ENCODE data around the gene THAP7.

DNA sequence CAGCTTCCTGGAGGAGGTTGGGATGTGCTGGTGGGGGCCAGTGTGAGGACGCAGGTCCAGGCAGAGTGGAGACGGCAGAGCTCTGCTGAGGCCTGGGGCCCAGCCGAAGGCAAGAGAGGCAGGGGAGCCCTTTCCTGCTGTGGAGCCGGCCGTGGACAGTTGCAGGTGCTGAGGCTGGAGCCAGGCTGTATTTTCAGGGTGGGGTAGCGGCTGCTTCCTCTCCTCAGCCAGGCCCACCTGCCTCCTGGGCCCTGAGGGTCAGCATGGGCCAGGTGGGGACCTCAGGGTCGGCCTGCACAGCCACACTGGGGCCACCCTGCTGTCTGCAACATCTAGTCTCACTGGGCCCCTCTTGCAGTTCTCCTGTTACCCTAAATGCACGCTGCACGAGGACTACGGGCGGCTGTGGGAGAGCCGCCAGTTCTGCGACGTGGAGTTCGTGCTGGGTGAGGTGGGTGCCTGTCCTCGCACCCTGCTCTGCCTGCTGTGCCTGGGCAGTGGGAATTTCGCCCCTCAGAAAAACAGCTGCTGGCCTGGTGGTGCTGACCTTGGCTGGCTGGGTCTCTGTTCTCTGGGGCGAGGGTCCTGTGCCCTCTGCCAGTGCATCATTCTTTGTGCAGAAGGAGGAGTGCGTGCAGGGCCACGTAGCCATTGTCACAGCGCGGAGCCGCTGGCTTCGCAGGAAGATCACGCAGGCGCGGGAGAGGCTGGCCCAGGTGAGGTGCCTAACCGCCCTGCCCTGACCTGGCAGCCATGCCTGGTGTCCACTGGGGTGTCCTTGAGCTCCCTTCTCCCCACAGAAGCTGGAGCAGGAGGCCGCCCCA is 8.4 kb downstream of the THAP7 start:
- TF ChIP-seq, protein P1, sequence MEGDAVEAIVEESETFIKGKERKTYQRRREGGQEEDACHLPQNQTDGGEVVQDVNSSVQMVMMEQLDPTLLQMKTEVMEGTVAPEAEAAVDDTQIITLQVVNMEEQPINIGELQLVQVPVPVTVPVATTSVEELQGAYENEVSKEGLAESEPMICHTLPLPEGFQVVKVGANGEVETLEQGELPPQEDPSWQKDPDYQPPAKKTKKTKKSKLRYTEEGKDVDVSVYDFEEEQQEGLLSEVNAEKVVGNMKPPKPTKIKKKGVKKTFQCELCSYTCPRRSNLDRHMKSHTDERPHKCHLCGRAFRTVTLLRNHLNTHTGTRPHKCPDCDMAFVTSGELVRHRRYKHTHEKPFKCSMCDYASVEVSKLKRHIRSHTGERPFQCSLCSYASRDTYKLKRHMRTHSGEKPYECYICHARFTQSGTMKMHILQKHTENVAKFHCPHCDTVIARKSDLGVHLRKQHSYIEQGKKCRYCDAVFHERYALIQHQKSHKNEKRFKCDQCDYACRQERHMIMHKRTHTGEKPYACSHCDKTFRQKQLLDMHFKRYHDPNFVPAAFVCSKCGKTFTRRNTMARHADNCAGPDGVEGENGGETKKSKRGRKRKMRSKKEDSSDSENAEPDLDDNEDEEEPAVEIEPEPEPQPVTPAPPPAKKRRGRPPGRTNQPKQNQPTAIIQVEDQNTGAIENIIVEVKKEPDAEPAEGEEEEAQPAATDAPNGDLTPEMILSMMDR (IDR thresholded peaks at IDR 0.05) = no peak
- no peak for TF ChIP-seq POLR2A (IDR thresholded peaks at IDR 0.05)
- TF ChIP-seq EP300 (IDR thresholded peaks at IDR 0.05) = no peak
